ENCODE results near the gene SERPINC1. TPM values are rescaled to one million over a fixed set of nuclear protein-coding genes. Genes with fewer than 3 reads are reported as not detected.

Gene SERPINC1
- 0.10 TPM in 1 of 2 replicates, not detected in the other for total RNA-seq

GRCh38 chr1:173917149-173917548 lies at the start of gene SERPINC1:
TSS of gene SERPINC1 (minus strand) at chr1:173917327. CDS start at chr1:173917259, 68 bp downstream.

GRCh38 chr1:173868266-173869020 lies 48.7 kb downstream of the SERPINC1 start, which contains the start of gene ZBTB37:
TSS of gene ZBTB37 (plus strand) at chr1:173868380. CDS start at chr1:173870226, 1,846 bp downstream.

GRCh38 chr1:173867753-173868265 lies 49.3 kb downstream of the SERPINC1 start, which contains the start of gene GAS5:
TSS of gene GAS5 (minus strand) at chr1:173867989.

Other genes with a start within 250 kb of the SERPINC1 start
- gene ANKRD45, start 247.5 kb downstream of the SERPINC1 start, total RNA-seq = not detected in 2 replicates
- gene KLHL20, start 202.3 kb downstream of the SERPINC1 start, total RNA-seq = 15.3 and 21.6 TPM in 2 replicates
- gene DARS2, start 92.7 kb downstream of the SERPINC1 start, total RNA-seq = 27.8 and 30.8 TPM in 2 replicates
- gene CENPL, start 92.4 kb downstream of the SERPINC1 start, total RNA-seq = 10.9 and 18.8 TPM in 2 replicates
- gene GAS5, start 49.3 kb downstream of the SERPINC1 start, total RNA-seq = 202 and 218 TPM in 2 replicates
- gene ZBTB37, start 48.9 kb downstream of the SERPINC1 start, total RNA-seq = 1.4 and 2.4 TPM in 2 replicates
- gene RC3H1, start 105.0 kb upstream of the SERPINC1 start, total RNA-seq = 13.4 and 15.4 TPM in 2 replicates
- gene RABGAP1L, start 242.2 kb upstream of the SERPINC1 start, total RNA-seq = 12.3 and 14.7 TPM in 2 replicates

All from mammary microvascular endothelial cell (primary cell).